ENCODE data around the gene RUSF1.

Gene RUSF1

DNA sequence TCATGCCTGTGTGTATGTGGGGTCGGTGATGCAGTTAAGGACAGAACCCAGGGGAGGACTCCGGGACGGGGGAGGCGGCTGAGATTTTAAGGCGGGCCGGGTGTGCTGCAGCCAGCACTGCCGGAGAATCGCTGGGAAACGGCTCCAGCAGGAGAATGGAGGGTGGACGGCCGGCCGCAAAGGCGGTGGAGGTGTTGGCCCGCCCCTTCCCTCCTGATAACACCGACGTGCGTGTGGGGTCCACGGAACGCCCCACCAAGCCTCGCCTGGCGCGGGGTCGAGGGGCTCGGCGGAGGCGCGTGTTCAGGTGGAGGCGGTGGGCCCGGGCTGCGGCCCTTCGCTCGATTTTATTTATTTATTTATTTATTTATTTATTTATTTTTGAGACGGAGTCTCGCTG is 66.2 kb downstream of the RUSF1 start:
- H3K9me3 ChIP-seq: no peaks in the 10 kb centered on the region
- DNase-seq: peak in 1 of 2 donors; percentile 67
- H3K36me3 ChIP-seq: no peaks in the 10 kb centered on the region
- peaks cover 0 to 11% (median 3%) of the 10 kb centered on the region in 4 donors for H3K4me1 ChIP-seq
- TF ChIP-seq, protein P1, sequence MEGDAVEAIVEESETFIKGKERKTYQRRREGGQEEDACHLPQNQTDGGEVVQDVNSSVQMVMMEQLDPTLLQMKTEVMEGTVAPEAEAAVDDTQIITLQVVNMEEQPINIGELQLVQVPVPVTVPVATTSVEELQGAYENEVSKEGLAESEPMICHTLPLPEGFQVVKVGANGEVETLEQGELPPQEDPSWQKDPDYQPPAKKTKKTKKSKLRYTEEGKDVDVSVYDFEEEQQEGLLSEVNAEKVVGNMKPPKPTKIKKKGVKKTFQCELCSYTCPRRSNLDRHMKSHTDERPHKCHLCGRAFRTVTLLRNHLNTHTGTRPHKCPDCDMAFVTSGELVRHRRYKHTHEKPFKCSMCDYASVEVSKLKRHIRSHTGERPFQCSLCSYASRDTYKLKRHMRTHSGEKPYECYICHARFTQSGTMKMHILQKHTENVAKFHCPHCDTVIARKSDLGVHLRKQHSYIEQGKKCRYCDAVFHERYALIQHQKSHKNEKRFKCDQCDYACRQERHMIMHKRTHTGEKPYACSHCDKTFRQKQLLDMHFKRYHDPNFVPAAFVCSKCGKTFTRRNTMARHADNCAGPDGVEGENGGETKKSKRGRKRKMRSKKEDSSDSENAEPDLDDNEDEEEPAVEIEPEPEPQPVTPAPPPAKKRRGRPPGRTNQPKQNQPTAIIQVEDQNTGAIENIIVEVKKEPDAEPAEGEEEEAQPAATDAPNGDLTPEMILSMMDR (IDR thresholded peaks at IDR 0.05): no peak
- intact Hi-C loops (cut with DNase I; ENCODE audit: low total_unique reads): loop anchor here (5.0 to 10.0 kb wide), 2 partner anchors 250 to 367 kb away; partner anchors contain the start of genes ZNF646 and ZNF668
- H3K27ac ChIP-seq: peak overlapping the region in 1 of 2 donors; percentile 82
- H3K4me3 ChIP-seq: peak overlapping the region; percentile 60 to 68
- H3K27me3 ChIP-seq: no peaks in the 10 kb centered on the region

DNA sequence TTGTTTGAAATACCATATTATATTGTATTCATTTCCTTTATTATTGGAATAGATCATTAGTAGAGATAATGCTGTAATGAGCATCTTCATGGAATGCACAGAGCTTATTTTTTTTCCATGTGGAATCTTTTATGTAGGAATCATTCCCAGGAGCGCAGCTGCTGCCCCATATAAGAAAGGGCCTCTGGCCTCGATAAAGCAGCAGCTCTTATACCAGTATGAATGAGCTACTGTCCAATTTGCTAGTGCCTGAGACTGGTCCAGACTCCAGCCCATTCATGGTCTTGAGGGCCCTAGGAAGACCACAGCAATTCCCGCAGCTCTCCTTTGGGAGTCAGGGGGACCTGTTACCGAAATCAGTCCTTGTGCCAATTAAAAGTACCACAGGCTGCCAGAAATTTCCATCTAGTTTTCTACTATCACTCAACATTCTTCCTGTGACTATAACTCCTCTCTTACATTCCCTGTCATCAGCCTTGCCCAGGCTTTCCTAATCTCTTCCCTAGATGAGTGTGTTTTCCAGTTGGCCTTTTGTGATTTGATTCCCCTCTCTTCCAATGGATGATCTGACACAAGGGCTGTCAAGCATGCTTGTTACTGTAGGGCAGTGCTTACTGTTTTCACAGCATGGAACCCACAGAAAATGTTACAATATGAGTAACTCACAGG is 67.5 kb downstream of the RUSF1 start:
- intact Hi-C loops (cut with DNase I; ENCODE audit: low total_unique reads): loop anchor here (5.0 to 10.0 kb wide), 2 partner anchors 248 to 366 kb away; partner anchors contain the start of genes ZNF646 and ZNF668
- Histone ChIP-seq H3K4me1 (peaks cover 0 to 11% (median 3%) of the 10 kb centered on the region in 4 donors), H3K27ac (no peak overlapping the region), H3K4me3 (no peak overlapping the region), H3K9me3 (no peaks in the 10 kb centered on the region), H3K27me3 (no peaks in the 10 kb centered on the region), H3K36me3 (peaks cover 0 to 12% (median 0%) of the 10 kb centered on the region in 3 donors)
- DNase-seq: peak in 1 of 2 donors; percentile 31
- TF ChIP-seq, protein P1 (IDR thresholded peaks at IDR 0.05): no peak

DNA sequence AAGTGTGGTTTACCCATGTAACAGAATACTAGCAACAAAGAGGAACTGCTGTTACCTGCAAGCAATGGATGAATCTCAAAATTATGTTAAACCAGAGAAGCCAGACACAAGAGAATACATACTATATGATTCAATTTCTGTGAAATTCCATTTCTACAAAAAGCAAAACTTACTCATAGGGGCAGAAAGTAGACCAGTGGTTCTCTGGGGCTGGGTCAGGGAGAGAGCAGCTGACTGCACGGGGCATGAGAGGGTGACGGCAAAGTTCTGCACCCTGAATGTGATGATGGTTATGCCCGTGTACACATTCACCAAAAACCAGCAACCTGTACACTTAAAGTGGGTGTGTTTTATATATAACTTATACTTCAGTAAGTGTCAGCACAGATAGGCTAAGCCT is 68.7 kb downstream of the RUSF1 start:
- TF ChIP-seq, protein P1 (IDR thresholded peaks at IDR 0.05): no peak
- H3K27me3 ChIP-seq: no peaks in the 10 kb centered on the region
- peaks cover 0 to 14% (median 0%) of the 10 kb centered on the region in 3 donors for H3K36me3 ChIP-seq
- intact Hi-C loops (cut with DNase I; ENCODE audit: low total_unique reads): no loop called here
- no peaks in the 10 kb centered on the region for H3K9me3 ChIP-seq
- peak in 1 of 2 donors; percentile 12 for DNase-seq
- H3K4me3 ChIP-seq: no peak overlapping the region
- peaks cover 0 to 11% (median 3%) of the 10 kb centered on the region in 4 donors for H3K4me1 ChIP-seq
- no peak overlapping the region for H3K27ac ChIP-seq

Measured in tibial artery (tissue), 4 donors.